Ishikawa (cell line): ENCODE data around the gene ZNF804B.

Experiments
- CEBPB ChIP-seq: IDR thresholded peaks from 2 replicates; pipeline ENCODE4 v1.6.1; 2012
- CREB1 ChIP-seq: IDR thresholded peaks from 2 replicates; pipeline ENCODE4 v1.6.1; 2012; ENCODE audit warnings: low read depth
- EGR1 ChIP-seq: IDR thresholded peaks from 2 replicates; pipeline ENCODE4 v1.6.1; 2012
- EP300 ChIP-seq: IDR thresholded peaks from 2 replicates; pipeline ENCODE4 v1.6.1; 2012; ENCODE audit warnings: borderline replicate concordance
- FOXM1 ChIP-seq: IDR thresholded peaks from 2 replicates; pipeline ENCODE4 v1.6.1; 2012; ENCODE audit warnings: low read depth, borderline replicate concordance
- MAX ChIP-seq: IDR thresholded peaks from 2 replicates; pipeline ENCODE4 v1.6.1; 2012
- NFIC ChIP-seq: IDR thresholded peaks from 2 replicates; pipeline ENCODE4 v1.6.1; 2012
- RAD21 ChIP-seq: IDR thresholded peaks from 2 replicates; pipeline ENCODE4 v1.6.1; 2012; ENCODE audit warnings: low read depth
- REST ChIP-seq: IDR thresholded peaks from 2 replicates; pipeline ENCODE4 v1.6.1; 2012; ENCODE audit warnings: low read depth, mild to moderate bottlenecking
- TAF1 ChIP-seq: IDR thresholded peaks from 2 replicates; pipeline ENCODE4 v1.6.1; 2012; ENCODE audit warnings: low read depth, mild to moderate bottlenecking
- TCF12 ChIP-seq: IDR thresholded peaks from 2 replicates; pipeline ENCODE4 v1.6.1; 2012; ENCODE audit warnings: low read depth
- TEAD4 ChIP-seq: IDR thresholded peaks from 2 replicates; pipeline ENCODE4 v1.6.1; 2012
- USF1 ChIP-seq: IDR thresholded peaks from 2 replicates; pipeline ENCODE4 v1.6.1; 2012
- YY1 ChIP-seq: IDR thresholded peaks from 2 replicates; pipeline ENCODE4 v1.6.1; 2012; ENCODE audit warnings: low read depth
- ZBTB7A ChIP-seq: IDR thresholded peaks from 2 replicates; pipeline ENCODE4 v1.6.1; 2012; ENCODE audit warnings: low read depth

The ZNF804B gene

DNA sequence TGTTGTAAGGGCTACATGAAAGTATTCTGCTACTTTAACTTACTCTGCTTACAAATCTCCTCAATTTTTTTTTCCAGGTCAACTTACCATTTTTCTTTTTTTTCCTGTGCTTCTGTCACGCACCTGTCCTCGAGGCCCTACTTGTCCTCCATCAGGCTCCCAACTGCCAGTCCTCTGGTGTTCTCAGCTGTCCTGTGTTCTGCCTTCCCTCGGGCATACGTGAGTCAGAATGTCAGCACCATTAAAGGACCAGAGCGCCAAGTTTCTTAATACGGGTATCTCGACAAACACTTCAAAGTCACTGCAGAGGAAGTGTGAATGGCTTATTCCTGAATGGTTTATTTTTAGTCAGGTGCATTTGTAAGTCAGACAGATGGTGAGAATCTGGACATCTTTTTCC lies 36.1 kb downstream of the ZNF804B start, which contains the start of gene TEX47:
TSS of gene TEX47 (minus strand) at position 185 of the 400 bp plus-strand sequence. CDS start 795 bp downstream, outside the sequence.
- TF ChIP-seq NFIC = no peak
- TF ChIP-seq REST = no peak
- no peak for TF ChIP-seq TCF12
- TF ChIP-seq USF1 = no peak
- TF ChIP-seq TEAD4 = no peak
- TF ChIP-seq RAD21 = no peak
- no peak for TF ChIP-seq EP300
- no peak for TF ChIP-seq ZBTB7A
- TF ChIP-seq FOXM1 = no peak
- TF ChIP-seq MAX = no peak
- no peak for TF ChIP-seq CEBPB
- TF ChIP-seq EGR1 = no peak
- no peak for TF ChIP-seq TAF1
- TF ChIP-seq CREB1 = no peak
- TF ChIP-seq YY1 = no peak

DNA sequence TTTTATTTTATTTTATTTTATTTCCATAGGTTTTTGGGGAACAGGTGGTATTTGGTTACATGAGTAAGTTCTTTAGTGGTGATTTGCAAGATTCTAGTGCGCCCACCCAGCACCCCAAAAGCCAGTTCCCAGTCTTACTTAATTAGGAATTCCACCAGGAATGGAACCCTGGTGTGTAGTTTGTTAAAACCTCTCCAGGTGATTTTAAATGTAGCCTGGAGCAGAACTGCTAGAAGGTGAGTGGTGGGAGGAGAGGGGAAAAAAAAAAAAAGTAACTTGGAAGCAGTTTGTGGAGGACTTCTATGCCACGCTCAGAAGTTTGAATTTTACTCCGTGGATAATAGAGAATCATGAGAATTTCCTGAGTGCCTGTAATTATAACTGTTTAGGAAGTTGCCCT lies 41.5 kb downstream of the ZNF804B start:
- no peak for TF ChIP-seq CEBPB

- TF ChIP-seq MAX (no peak), TCF12 (no peak), USF1 (no peak), TEAD4 (no peak), CEBPB (no peak), CREB1 (no peak), REST (no peak), EGR1 (no peak), ZBTB7A (no peak), EP300 (no peak), FOXM1 (no peak), YY1 (no peak)
These were observed 47.0 kb downstream of the ZNF804B start for GRCh38 chr7:88806280-88807037.

- TF ChIP-seq YY1 = no peak
These were observed 59.1 kb downstream of the ZNF804B start for GRCh38 chr7:88818552-88818951.

- no peak for TF ChIP-seq YY1
- no peak for TF ChIP-seq REST
- no peak for TF ChIP-seq FOXM1
- TF ChIP-seq EGR1 = no peak
- no peak for TF ChIP-seq TEAD4
- TF ChIP-seq TAF1 = no peak
- TF ChIP-seq RAD21 = no peak
- no peak for TF ChIP-seq USF1
- no peak for TF ChIP-seq TCF12
- TF ChIP-seq ZBTB7A = no peak
- no peak for TF ChIP-seq NFIC
- TF ChIP-seq CEBPB = no peak
- TF ChIP-seq EP300 = no peak
- TF ChIP-seq MAX = no peak
- no peak for TF ChIP-seq CREB1
These were observed 66.7 kb downstream of the ZNF804B start for GRCh38 chr7:88826222-88826621.
